SK-N-SH treated with all-trans-retinoic acid at 6 μM for 48 hours (cell line): ENCODE data around the gene MIOX.

Experiments
- ARNTL ChIP-seq: fragments of 450-650 bp; formaldehyde crosslinking; IDR thresholded peaks from 2 replicates; pipeline ENCODE4 v1.5.0; 2020; ENCODE audit warnings: low read depth, mild to moderate bottlenecking, moderate library complexity, borderline replicate concordance
- CSDC2 ChIP-seq: fragments of 250-450 bp; sonication (Bioruptor Pico); IDR thresholded peaks from 2 replicates; pipeline ENCODE4 v1.5.0; 2020; ENCODE audit warnings: mild to moderate bottlenecking, moderate library complexity
- ESRRG ChIP-seq: fragments of 250-450 bp; sonication (Bioruptor Pico); IDR thresholded peaks from 2 replicates; pipeline ENCODE4 v1.6.1; 2021; ENCODE audit warnings: mild to moderate bottlenecking
- GLIS3 ChIP-seq: fragments of 250-450 bp; sonication (Bioruptor Pico); IDR thresholded peaks from 2 replicates; pipeline ENCODE4 v1.5.0; 2020; ENCODE audit warnings: mild to moderate bottlenecking, moderate library complexity
- ISL1 ChIP-seq: fragments of 250-450 bp; sonication (Bioruptor Pico); IDR thresholded peaks from 2 replicates; pipeline ENCODE4 v2.1.2; 2022; ENCODE audit warnings: mild to moderate bottlenecking, moderate library complexity
- OSR1 ChIP-seq: fragments of 250-450 bp; sonication (Bioruptor Pico); IDR thresholded peaks from 2 replicates; pipeline ENCODE4 v1.8.0; 2022; ENCODE audit warnings: moderate library complexity, mild to moderate bottlenecking, inconsistent platforms
- RARB ChIP-seq: fragments of 250-450 bp; sonication (Bioruptor Pico); IDR thresholded peaks from 2 replicates; pipeline ENCODE4 v1.8.0; 2021; ENCODE audit warnings: mild to moderate bottlenecking, moderate library complexity
- TCF4 ChIP-seq: fragments of 250-450 bp; sonication (Bioruptor Pico); IDR thresholded peaks from 2 replicates; pipeline ENCODE4 v1.8.0; 2021; ENCODE audit warnings: mild to moderate bottlenecking, moderate library complexity, borderline replicate concordance
- ZFP3 ChIP-seq: fragments of 250-450 bp; sonication (Bioruptor Pico); IDR thresholded peaks from 2 replicates; pipeline ENCODE4 v1.5.0; 2020; ENCODE audit warnings: mild to moderate bottlenecking, moderate library complexity
- ZNF70 ChIP-seq: fragments of 450-650 bp; formaldehyde crosslinking; IDR thresholded peaks from 2 replicates; pipeline ENCODE4 v1.5.0; 2020; ENCODE audit warnings: mild to moderate bottlenecking, moderate library complexity
- ZNF8 ChIP-seq: fragments of 450-650 bp; formaldehyde crosslinking; IDR thresholded peaks from 2 replicates; pipeline ENCODE4 v1.5.0; 2020; ENCODE audit warnings: mild to moderate bottlenecking, moderate library complexity
- TF ChIP-seq, protein P1 (sequence below): fragments of 250-450 bp; sonication (Bioruptor Pico); IDR thresholded peaks from 2 replicates; pipeline ENCODE4 v1.8.0; 2020; ENCODE audit warnings: mild to moderate bottlenecking, moderate library complexity, borderline replicate concordance
- TF ChIP-seq, protein P2 (sequence below): fragments of 250-450 bp; sonication (Bioruptor Pico); IDR thresholded peaks from 2 replicates; pipeline ENCODE4 v1.5.1; 2020; ENCODE audit warnings: low read depth, mild to moderate bottlenecking, moderate library complexity
- TF ChIP-seq, protein P3 (sequence below): fragments of 250-450 bp; sonication (Bioruptor Pico); IDR thresholded peaks from 2 replicates; pipeline ENCODE4 v1.8.0; 2021; ENCODE audit warnings: low read depth, mild to moderate bottlenecking, moderate library complexity, borderline replicate concordance

DNA sequence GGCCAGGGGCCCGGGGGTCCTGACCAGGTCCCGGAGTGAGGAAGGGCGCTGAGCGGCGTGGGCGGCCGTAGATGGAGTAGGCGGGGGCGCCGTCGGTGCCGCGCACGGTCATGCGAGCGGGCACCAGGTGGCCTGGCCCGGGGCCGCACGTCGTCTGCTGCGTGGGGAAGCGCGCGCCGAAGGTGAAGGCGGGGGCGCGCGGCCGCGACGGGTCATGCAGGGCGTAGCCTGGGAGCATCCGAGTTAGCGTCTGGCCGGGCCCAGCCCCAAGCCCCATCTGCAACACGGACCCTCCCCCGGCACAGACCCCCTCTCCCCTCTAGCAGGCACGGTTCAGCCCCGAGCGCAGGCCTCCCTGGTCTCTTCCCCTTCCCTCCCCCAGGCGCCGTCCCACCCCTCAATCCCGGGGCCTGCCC is 44.9 kb downstream of the MIOX start:
- TF ChIP-seq GLIS3 (CRISPR knock-in tag) = no peak
- no peak for TF ChIP-seq OSR1 (CRISPR knock-in tag)
- no peak for TF ChIP-seq ARNTL (CRISPR knock-in tag)
- TF ChIP-seq, protein P1, sequence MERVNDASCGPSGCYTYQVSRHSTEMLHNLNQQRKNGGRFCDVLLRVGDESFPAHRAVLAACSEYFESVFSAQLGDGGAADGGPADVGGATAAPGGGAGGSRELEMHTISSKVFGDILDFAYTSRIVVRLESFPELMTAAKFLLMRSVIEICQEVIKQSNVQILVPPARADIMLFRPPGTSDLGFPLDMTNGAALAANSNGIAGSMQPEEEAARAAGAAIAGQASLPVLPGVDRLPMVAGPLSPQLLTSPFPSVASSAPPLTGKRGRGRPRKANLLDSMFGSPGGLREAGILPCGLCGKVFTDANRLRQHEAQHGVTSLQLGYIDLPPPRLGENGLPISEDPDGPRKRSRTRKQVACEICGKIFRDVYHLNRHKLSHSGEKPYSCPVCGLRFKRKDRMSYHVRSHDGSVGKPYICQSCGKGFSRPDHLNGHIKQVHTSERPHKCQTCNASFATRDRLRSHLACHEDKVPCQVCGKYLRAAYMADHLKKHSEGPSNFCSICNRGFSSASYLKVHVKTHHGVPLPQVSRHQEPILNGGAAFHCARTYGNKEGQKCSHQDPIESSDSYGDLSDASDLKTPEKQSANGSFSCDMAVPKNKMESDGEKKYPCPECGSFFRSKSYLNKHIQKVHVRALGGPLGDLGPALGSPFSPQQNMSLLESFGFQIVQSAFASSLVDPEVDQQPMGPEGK = no peak
- TF ChIP-seq, protein P2, sequence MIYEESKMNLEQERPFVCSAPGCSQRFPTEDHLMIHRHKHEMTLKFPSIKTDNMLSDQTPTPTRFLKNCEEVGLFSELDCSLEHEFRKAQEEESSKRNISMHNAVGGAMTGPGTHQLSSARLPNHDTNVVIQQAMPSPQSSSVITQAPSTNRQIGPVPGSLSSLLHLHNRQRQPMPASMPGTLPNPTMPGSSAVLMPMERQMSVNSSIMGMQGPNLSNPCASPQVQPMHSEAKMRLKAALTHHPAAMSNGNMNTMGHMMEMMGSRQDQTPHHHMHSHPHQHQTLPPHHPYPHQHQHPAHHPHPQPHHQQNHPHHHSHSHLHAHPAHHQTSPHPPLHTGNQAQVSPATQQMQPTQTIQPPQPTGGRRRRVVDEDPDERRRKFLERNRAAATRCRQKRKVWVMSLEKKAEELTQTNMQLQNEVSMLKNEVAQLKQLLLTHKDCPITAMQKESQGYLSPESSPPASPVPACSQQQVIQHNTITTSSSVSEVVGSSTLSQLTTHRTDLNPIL (CRISPR knock-in tag) = no peak
- TF ChIP-seq ESRRG (CRISPR knock-in tag) = no peak
- TF ChIP-seq TCF4 (CRISPR knock-in tag) = no peak
- no peak for TF ChIP-seq ISL1
- TF ChIP-seq CSDC2 = no peak
- TF ChIP-seq ZFP3 (CRISPR knock-in tag) = no peak
- TF ChIP-seq ZNF8 = no peak
- TF ChIP-seq RARB (CRISPR knock-in tag) = no peak
- TF ChIP-seq, protein P3, sequence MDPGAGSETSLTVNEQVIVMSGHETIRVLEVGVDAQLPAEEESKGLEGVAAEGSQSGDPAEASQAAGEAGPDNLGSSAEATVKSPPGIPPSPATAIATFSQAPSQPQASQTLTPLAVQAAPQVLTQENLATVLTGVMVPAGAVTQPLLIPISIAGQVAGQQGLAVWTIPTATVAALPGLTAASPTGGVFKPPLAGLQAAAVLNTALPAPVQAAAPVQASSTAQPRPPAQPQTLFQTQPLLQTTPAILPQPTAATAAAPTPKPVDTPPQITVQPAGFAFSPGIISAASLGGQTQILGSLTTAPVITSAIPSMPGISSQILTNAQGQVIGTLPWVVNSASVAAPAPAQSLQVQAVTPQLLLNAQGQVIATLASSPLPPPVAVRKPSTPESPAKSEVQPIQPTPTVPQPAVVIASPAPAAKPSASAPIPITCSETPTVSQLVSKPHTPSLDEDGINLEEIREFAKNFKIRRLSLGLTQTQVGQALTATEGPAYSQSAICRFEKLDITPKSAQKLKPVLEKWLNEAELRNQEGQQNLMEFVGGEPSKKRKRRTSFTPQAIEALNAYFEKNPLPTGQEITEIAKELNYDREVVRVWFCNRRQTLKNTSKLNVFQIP = no peak
- TF ChIP-seq ZNF70 (CRISPR knock-in tag) = no peak
